Fibroblast of lung (primary cell): ENCODE results near the gene CYP19A1.

Experiments
- EZH2 ChIP-seq: IDR thresholded peaks from 2 replicates; pipeline ENCODE4 v1.5.1; 2012; ENCODE audit warnings: low read length, control low read depth, mild to moderate bottlenecking; ENCODE audit errors: missing control alignments
- TF ChIP-seq, protein P1 (sequence below), 2 donors: IDR thresholded peaks in 1 of 2; conservative IDR thresholded peaks in 1 of 2; 1 replicate in 1 of 2; 2 replicates in 1 of 2; pipeline ENCODE4 v1.5.1; 2011 to 2012; ENCODE audit warnings: low read length in 2 of 2, control low read depth in 1 of 2, inconsistent platforms in 1 of 2, low read depth in 1 of 2, mild to moderate bottlenecking in 1 of 2

DNA sequence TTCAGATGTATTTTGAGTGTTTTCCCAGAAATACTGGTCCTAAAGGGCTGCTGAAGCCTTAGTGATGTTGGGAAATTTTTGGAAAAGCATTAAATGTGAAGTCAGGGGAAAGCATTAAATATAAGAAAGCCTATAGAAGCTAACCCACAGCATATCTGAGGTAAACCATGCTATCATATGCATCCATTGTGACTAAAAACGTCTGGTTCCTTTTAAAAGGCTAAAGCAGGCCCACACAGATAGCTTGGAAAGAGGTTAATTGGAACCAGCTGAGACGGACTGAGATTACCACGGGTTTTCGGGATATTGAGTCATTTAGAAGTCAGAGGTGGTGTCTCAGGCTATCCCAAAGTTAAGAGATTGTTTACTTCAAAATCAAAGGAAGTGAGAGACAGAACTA lies 78.2 kb downstream of the CYP19A1 start:
- TF ChIP-seq, protein P1, sequence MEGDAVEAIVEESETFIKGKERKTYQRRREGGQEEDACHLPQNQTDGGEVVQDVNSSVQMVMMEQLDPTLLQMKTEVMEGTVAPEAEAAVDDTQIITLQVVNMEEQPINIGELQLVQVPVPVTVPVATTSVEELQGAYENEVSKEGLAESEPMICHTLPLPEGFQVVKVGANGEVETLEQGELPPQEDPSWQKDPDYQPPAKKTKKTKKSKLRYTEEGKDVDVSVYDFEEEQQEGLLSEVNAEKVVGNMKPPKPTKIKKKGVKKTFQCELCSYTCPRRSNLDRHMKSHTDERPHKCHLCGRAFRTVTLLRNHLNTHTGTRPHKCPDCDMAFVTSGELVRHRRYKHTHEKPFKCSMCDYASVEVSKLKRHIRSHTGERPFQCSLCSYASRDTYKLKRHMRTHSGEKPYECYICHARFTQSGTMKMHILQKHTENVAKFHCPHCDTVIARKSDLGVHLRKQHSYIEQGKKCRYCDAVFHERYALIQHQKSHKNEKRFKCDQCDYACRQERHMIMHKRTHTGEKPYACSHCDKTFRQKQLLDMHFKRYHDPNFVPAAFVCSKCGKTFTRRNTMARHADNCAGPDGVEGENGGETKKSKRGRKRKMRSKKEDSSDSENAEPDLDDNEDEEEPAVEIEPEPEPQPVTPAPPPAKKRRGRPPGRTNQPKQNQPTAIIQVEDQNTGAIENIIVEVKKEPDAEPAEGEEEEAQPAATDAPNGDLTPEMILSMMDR (conservative IDR thresholded peaks at IDR 0.05 in 1 of 2, IDR thresholded peaks at IDR 0.05 in 1 of 2; ENCODE audit: low read depth in 1 of 2, low read length in 2 of 2): no peak
- TF ChIP-seq EZH2: no peak
